CD4-positive, CD25-positive, alpha-beta regulatory T cell (primary cell): Measurements from ENCODE around the gene LCMT1. TPM values are rescaled to one million over a fixed set of nuclear protein-coding genes. Genes with fewer than 3 reads are reported as not detected.

ENCODE experiments used
- ATAC-seq, 2 donors: fragments of 150-1000 bp; cut with Tn5 transposase; one replicate each; pipeline ENCODE4 v1.10.0; 2021; ENCODE audit warnings: low read depth in 2 of 2, moderate number of reproducible peaks in 2 of 2, moderate library complexity in 1 of 2
- DNase-seq, 3 donors: peaks; one replicate each; pipeline versions ENCODE4 v3.0.0 to v3.0.0-alpha.2; 2012 to 2022; ENCODE audit warnings: mixed read lengths in 1 of 3
- H3K27ac ChIP-seq: one replicate; pipeline ENCODE4 v1.7.0; 2013; ENCODE audit warnings: mild to moderate bottlenecking, low read length; ENCODE audit not compliant: insufficient read depth, poor library complexity, severe bottlenecking
- H3K27me3 ChIP-seq: one replicate; pipeline ENCODE4 v1.7.0; 2013; ENCODE audit warnings: low read length; ENCODE audit not compliant: control insufficient read depth, insufficient read depth
- H3K36me3 ChIP-seq: one replicate; pipeline ENCODE4 v1.7.0; 2013; ENCODE audit warnings: mild to moderate bottlenecking, low read length, moderate library complexity; ENCODE audit not compliant: control insufficient read depth, insufficient read depth
- H3K4me1 ChIP-seq: 2 replicates; pipeline ENCODE4 v1.7.0; 2013; ENCODE audit warnings: mild to moderate bottlenecking, low read length; ENCODE audit not compliant: insufficient read depth, control insufficient read depth, poor library complexity, severe bottlenecking
- H3K4me3 ChIP-seq: one replicate; pipeline ENCODE4 v1.7.0; 2013; ENCODE audit warnings: low read depth, mild to moderate bottlenecking, low read length, moderate library complexity
- H3K9me3 ChIP-seq, 2 experiments: 1 replicate in 1 of 2; 2 replicates in 1 of 2; pipeline ENCODE4 v1.7.0; 2013; ENCODE audit warnings: low read length in 2 of 2, mild to moderate bottlenecking in 1 of 2, moderate library complexity in 1 of 2; ENCODE audit not compliant: control insufficient read depth in 2 of 2
- H3K27ac Mint-ChIP-seq, 3 donors: one replicate each; pipeline ENCODE4 v1.8.0; 2020 to 2022; ENCODE audit warnings: mild to moderate bottlenecking in 3 of 3, mixed read lengths in 3 of 3, moderate library complexity in 2 of 3
- H3K27me3 Mint-ChIP-seq: one replicate; pipeline ENCODE4 v1.8.0; 2022; ENCODE audit warnings: mild to moderate bottlenecking, mixed read lengths
- H3K36me3 Mint-ChIP-seq: one replicate; pipeline ENCODE4 v1.8.0; 2020; ENCODE audit warnings: mixed read lengths
- H3K4me1 Mint-ChIP-seq, 4 donors: one replicate each; pipeline ENCODE4 v1.8.0; 2020 to 2022; ENCODE audit warnings: mixed read lengths in 4 of 4, mild to moderate bottlenecking in 1 of 4
- H3K4me3 Mint-ChIP-seq, 4 donors: one replicate each; pipeline ENCODE4 v1.8.0; 2020 to 2022; ENCODE audit warnings: mild to moderate bottlenecking in 4 of 4, mixed read lengths in 4 of 4, moderate library complexity in 3 of 4
- H3K9me3 Mint-ChIP-seq, 7 donors: one replicate each; pipeline ENCODE4 v1.8.0; 2020 to 2022; ENCODE audit warnings: mixed read lengths in 7 of 7, mild to moderate bottlenecking in 3 of 7, moderate library complexity in 2 of 7
- polyA plus RNA-seq, 4 donors: library from polyadenylated mRNA; unstranded; fragments of 300-500 nt; fragmentation: Illumina TruSeq; gene quantifications; one replicate each; pipeline ENCODE4 v1.2.3, GENCODE V29; 2021
- total RNA-seq: library from RNA; stranded (reverse); gene quantifications from one replicate; pipeline ENCODE4 v1.2.3, GENCODE V29; 2022

LCMT1 gene
- total and polyA plus RNA-seq, 5 donors from 2014 or later: 44.0 to 70.3 (median 50.5) TPM

DNA sequence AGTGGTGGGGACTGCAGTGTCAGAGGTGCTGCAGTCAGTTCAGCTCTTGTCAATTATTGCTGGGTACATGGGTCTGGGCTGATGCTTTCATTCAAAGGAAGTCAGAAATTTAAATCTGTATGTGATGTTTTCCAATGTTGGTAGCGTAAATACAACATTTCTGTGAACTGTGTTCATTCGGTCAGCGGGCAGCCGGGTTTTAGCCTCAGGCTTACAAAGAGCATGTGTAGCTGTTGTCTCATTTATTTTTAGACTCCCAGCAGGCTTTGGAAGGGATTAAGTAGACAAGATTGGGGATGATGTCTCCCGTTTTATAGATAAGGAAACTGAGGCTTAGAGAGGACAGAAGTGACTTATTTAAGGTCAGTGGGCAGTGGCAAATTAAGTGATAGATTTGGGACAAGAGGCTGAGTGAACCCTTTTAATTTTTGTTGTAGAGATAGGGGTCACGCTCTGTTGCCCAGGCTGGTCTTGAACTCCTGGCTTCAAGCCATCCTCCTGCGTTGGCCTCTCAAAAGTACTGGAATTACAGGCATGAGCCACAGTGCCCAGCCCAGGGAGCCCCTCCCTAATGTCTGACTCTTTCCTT, 113.3 kb downstream of the LCMT1 start:
- Mint-ChIP-seq H3K4me3 (no peak overlapping the region), H3K9me3 (no peaks in the 10 kb centered on the region), H3K27me3 (no peaks in the 10 kb centered on the region), H3K4me1 (peaks cover 0 to 3% (median 0%) of the 10 kb centered on the region in 4 donors), H3K27ac (peak overlapping the region in 1 of 3 donors; percentile 52), H3K36me3 (no peaks in the 10 kb centered on the region)
- Histone ChIP-seq H3K9me3 (no peaks in the 10 kb centered on the region), H3K4me3 (no peak overlapping the region), H3K27ac (no peak overlapping the region), H3K36me3 (no peaks in the 10 kb centered on the region), H3K4me1 (no peaks in the 10 kb centered on the region), H3K27me3 (no peaks in the 10 kb centered on the region)
- DNase-seq (no peak), ATAC-seq (peak in 1 of 2 donors; percentile 17)

Other genes with a start within 250 kb of the LCMT1 start
- 87.7 TPM for gene ARHGAP17, start 96.4 kb upstream of the LCMT1 start, total RNA-seq
- gene ARHGAP17, start 96.4 kb upstream of the LCMT1 start, polyA plus RNA-seq: 10 to 100 TPM; 22.0 to 36.7 (median 29.0) TPM
- not detected for gene AQP8, start 105.2 kb downstream of the LCMT1 start, total RNA-seq
- gene AQP8, start 105.2 kb downstream of the LCMT1 start, polyA plus RNA-seq: not detected
- gene ZKSCAN2, start 146.1 kb downstream of the LCMT1 start, total RNA-seq: 5.6 TPM
- 1 to 10 TPM in 3 of 4 donors, under 1 TPM in 1; 0.96 to 1.9 (median 1.5) TPM for gene ZKSCAN2, start 146.1 kb downstream of the LCMT1 start, polyA plus RNA-seq